Thyroid gland (tissue), 4 donors: ENCODE data around the gene COL24A1. TPM values are rescaled to one million over a fixed set of nuclear protein-coding genes. Genes with fewer than 3 reads are reported as not detected.

Experiments
- DNase-seq, 2 donors: peaks; one replicate each; pipeline ENCODE4 v3.0.0-alpha.2; 2019
- H3K27ac ChIP-seq, 3 donors: fragments of 200-600 bp; sonication (generic); 1 replicate in 2 of 3; 2 replicates in 1 of 3; pipeline ENCODE4 v1.5.1; 2016 to 2019; ENCODE audit warnings: mild to moderate bottlenecking in 1 of 3, moderate library complexity in 1 of 3
- H3K27me3 ChIP-seq: fragments of 200-600 bp; sonication (generic); one replicate; pipeline ENCODE4 v1.5.1; 2019
- H3K36me3 ChIP-seq, 2 donors: fragments of 200-600 bp; sonication (generic); one replicate each; pipeline ENCODE4 v1.5.1; 2016 to 2019
- H3K4me1 ChIP-seq, 2 donors: fragments of 200-600 bp; sonication (generic); one replicate each; pipeline ENCODE4 v1.5.1; 2017 to 2019
- H3K4me3 ChIP-seq, 3 donors: fragments of 200-600 bp; sonication (generic); replicated peaks in 1 of 3; 1 replicate in 2 of 3; 2 replicates in 1 of 3; pipeline ENCODE4 v1.5.1; 2016; ENCODE audit warnings: mild to moderate bottlenecking in 1 of 3
- H3K9me3 ChIP-seq: fragments of 200-600 bp; sonication (generic); one replicate; pipeline ENCODE4 v1.5.1; 2017
- POLR2A ChIP-seq, 2 donors: fragments of 450-650 bp; IDR thresholded peaks; one replicate each; pipeline ENCODE4 v1.6.1; 2017; ENCODE audit warnings: antibody characterized with exemption in 2 of 2, mild to moderate bottlenecking in 2 of 2, moderate library complexity in 1 of 2
- WGBS, 2 donors: methylation state at CpG; one replicate each; pipeline ENCODE4 v1.1.5; 2017; 5-methylcytosine and 5-hydroxymethylcytosine counted together
- intact Hi-C: fragments of 100-400 bp; cut with DNase I; formaldehyde crosslinking; loops from one replicate; pipeline ENCODE4 v1.15.1; 2023
- total RNA-seq, 4 donors: library from RNA; depleted of rRNA; stranded (reverse); fragments of >200 nt; gene quantifications; one replicate each; pipeline ENCODE4 v1.2.3, GENCODE V29; 2016
- TF ChIP-seq, protein P1 (sequence below), 6 experiments: fragments of 200-600 bp in 3 of 6; fragments of 450-650 bp in 3 of 6; sonication (generic) in 3 of 6; IDR thresholded peaks; one replicate each; pipeline ENCODE4 v1.5.1; 2016 to 2019; ENCODE audit warnings: antibody characterized with exemption in 6 of 6, mild to moderate bottlenecking in 2 of 6, inconsistent platforms in 1 of 6, moderate library complexity in 1 of 6

COL24A1 gene
- total RNA-seq, 4 donors from 2014 or later: 0.27 to 0.89 (median 0.46) TPM

GRCh38 chr1:85933961-85934360 lies 222.6 kb downstream of the COL24A1 start:
- DNase-seq: no peak
- TF ChIP-seq, protein P1, sequence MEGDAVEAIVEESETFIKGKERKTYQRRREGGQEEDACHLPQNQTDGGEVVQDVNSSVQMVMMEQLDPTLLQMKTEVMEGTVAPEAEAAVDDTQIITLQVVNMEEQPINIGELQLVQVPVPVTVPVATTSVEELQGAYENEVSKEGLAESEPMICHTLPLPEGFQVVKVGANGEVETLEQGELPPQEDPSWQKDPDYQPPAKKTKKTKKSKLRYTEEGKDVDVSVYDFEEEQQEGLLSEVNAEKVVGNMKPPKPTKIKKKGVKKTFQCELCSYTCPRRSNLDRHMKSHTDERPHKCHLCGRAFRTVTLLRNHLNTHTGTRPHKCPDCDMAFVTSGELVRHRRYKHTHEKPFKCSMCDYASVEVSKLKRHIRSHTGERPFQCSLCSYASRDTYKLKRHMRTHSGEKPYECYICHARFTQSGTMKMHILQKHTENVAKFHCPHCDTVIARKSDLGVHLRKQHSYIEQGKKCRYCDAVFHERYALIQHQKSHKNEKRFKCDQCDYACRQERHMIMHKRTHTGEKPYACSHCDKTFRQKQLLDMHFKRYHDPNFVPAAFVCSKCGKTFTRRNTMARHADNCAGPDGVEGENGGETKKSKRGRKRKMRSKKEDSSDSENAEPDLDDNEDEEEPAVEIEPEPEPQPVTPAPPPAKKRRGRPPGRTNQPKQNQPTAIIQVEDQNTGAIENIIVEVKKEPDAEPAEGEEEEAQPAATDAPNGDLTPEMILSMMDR (IDR thresholded peaks at IDR 0.05): no peak
- TF ChIP-seq POLR2A (IDR thresholded peaks at IDR 0.05): no peak
- H3K36me3 ChIP-seq: no peaks in the 10 kb centered on the region
- intact Hi-C loops: no loop called here
- H3K4me3 ChIP-seq: no peak overlapping the region
- H3K27me3 ChIP-seq: no peaks in the 10 kb centered on the region
- no peaks in the 10 kb centered on the region for H3K9me3 ChIP-seq
- no peak overlapping the region for H3K27ac ChIP-seq
- H3K4me1 ChIP-seq: no peaks in the 10 kb centered on the region

DNA sequence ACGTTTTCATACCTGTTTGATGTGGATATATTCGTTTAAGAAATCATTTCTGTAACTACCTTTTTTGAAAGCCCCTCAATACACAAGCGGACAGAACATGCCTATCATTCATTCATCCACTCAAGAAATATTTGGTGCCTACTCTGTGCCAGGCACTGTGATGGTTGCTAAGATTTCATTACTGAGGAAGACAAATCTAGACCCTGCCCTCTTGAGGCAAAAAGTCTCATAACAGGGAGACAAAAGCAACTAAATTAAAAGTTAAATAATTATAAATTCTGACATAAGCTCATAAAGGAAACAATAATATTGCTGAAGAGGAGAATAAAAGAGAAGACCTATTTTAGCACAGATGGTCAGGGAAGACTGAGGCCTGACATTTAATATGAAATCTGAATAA lies 244.8 kb downstream of the COL24A1 start:
- intact Hi-C loops: no loop called here
- no peaks in the 10 kb centered on the region for H3K36me3 ChIP-seq
- TF ChIP-seq, protein P1 (IDR thresholded peaks at IDR 0.05): peak in 1 of 6 experiments; percentile 21
- no peak for TF ChIP-seq POLR2A (IDR thresholded peaks at IDR 0.05)
- H3K4me1 ChIP-seq: no peaks in the 10 kb centered on the region
- 53 to 69% methylated on average over 3 of the region's 3 CpGs for WGBS, 2 donors
- no peaks in the 10 kb centered on the region for H3K9me3 ChIP-seq
- H3K4me3 ChIP-seq: no peak overlapping the region
- no peak for DNase-seq
- H3K27ac ChIP-seq: no peak overlapping the region
- no peaks in the 10 kb centered on the region for H3K27me3 ChIP-seq

GRCh38 chr1:85900921-85901320 lies 255.7 kb downstream of the COL24A1 start:
- Histone ChIP-seq H3K9me3 (no peaks in the 10 kb centered on the region), H3K27ac (no peak overlapping the region), H3K36me3 (no peaks in the 10 kb centered on the region), H3K4me3 (no peak overlapping the region), H3K27me3 (no peaks in the 10 kb centered on the region), H3K4me1 (no peaks in the 10 kb centered on the region)
- TF ChIP-seq, protein P1 (IDR thresholded peaks at IDR 0.05): no peak
- TF ChIP-seq POLR2A (IDR thresholded peaks at IDR 0.05): no peak
- no peak for DNase-seq
- intact Hi-C loops: no loop called here

GRCh38 chr1:85898861-85899260 lies 257.7 kb downstream of the COL24A1 start:
- Histone ChIP-seq H3K27me3 (no peaks in the 10 kb centered on the region), H3K36me3 (no peaks in the 10 kb centered on the region), H3K4me3 (no peak overlapping the region), H3K27ac (no peak overlapping the region), H3K4me1 (no peaks in the 10 kb centered on the region), H3K9me3 (no peaks in the 10 kb centered on the region)
- 45 to 57% methylated on average over 2 of the region's 2 CpGs for WGBS, 2 donors
- no peak for TF ChIP-seq POLR2A (IDR thresholded peaks at IDR 0.05)
- TF ChIP-seq, protein P1 (IDR thresholded peaks at IDR 0.05): no peak
- DNase-seq: no peak
- intact Hi-C loops: no loop called here

- WGBS, 2 donors: 25 to 28% methylated on average over 4 of the region's 4 CpGs
- TF ChIP-seq, protein P1 (IDR thresholded peaks at IDR 0.05): peak in 3 of 6 experiments; percentile 27 to 48 (median 41)
- TF ChIP-seq POLR2A (IDR thresholded peaks at IDR 0.05): no peak
These were observed 261.9 kb downstream of the COL24A1 start for GRCh38 chr1:85894651-85895050.

More at GRCh38 chr1:85894651-85895050, 261.9 kb downstream of the COL24A1 start:
- Histone ChIP-seq H3K4me3 (no peak overlapping the region), H3K36me3 (no peaks in the 10 kb centered on the region), H3K27ac (no peak overlapping the region), H3K27me3 (no peaks in the 10 kb centered on the region), H3K9me3 (no peaks in the 10 kb centered on the region), H3K4me1 (no peaks in the 10 kb centered on the region)
- intact Hi-C loops: no loop called here
- peak; percentile 19 to 42 for DNase-seq
